ENCODE data around the gene RERE.
A peak's percentile ranks its signal among the peaks of the same experiment; 100 is the strongest.
"Not testable (repeated sequence)": the region's sequence is repeated elsewhere in the genome, so short reads cannot be mapped to it uniquely, and the experiment has no call there.

The RERE gene

GRCh38 chr1:8845104-8846097 lies 28.0 kb upstream of the RERE start:
- DNase-seq = no peak
- in situ Hi-C loops (cut with MboI; ENCODE audit: low pct_unique_long_range_greater_than_20kb, low sequenced_read_pairs) = no loop called here

GRCh38 chr1:8844501-8845006 lies 27.1 kb upstream of the RERE start:
- DNase-seq = no peak
- in situ Hi-C loops (cut with MboI; ENCODE audit: low pct_unique_long_range_greater_than_20kb, low sequenced_read_pairs) = no loop called here

DNA sequence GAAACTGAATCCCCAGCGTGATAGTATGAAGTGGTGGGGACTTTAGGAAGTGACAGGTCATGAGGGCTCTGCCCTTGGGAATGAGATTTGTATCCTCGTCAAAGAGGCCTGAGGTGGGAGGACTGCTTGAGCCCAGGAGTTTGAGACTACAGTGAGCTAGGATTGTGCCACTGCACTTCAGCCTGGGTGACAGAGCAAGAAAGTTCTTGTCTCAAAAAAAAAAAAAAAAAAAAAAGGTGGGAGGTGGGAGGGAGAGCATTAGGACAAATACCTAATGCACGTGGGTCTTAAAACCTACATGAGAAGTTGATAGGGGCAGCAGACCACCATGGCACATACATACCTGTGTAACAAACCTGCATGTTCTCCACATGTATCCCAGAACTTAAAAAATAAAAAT lies 24.0 kb upstream of the RERE start:
- DNase-seq = no peak
- in situ Hi-C loops (cut with MboI; ENCODE audit: low pct_unique_long_range_greater_than_20kb, low sequenced_read_pairs) = no loop called here

DNA sequence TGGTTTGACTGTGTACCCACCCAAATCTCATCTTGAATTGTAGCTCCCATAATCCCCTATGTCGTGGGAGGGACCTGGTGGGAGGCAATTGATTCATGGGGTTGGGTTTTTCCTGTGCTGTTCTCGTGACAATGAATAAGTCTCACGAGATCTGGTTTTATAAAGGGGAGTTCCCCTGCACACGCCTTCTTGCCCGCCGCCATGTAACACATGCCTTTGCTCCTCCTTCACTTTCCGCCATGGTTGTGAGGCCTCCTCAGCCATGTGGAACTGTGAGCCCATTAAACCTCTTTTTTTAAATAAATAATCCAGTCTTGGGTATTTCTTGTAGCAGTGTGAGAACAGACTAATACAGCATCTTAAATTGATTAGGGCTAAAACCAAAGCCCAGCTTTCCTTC lies 22.6 kb upstream of the RERE start:
- DNase-seq = no peak
- in situ Hi-C loops (cut with MboI; ENCODE audit: low pct_unique_long_range_greater_than_20kb, low sequenced_read_pairs) = no loop called here

DNA sequence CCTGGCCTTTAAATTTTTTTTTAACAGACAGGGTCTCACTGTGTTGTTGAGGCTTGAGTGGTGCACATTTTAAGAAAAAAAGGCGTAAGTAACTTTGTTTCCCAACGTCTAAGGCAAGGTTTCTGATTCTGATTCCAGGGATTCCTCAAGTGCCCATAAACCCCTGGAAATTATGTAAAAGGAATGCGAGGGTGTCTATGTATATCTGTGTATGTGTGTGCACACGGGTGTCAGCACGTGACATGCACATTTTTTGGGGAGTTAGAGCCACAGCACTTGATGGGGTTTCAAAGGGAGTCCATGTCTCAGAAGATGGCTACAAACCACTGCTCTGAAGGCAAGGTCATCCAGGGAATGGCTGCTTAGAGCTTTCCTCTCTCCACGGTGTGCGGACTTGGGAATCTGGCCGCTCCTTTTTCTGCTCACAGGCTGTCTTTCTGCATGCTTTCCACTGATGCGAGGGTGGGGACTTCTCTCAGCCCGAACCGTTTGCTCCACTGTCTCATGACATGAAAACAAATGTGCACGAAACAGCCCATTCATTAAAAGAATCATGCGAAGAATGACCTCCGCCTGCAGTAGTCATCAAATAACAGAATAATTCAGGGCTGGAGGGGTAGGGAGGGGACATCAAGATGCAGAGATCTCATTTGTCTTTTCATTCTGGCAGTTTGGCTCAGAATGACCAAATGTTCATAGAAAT lies 18.7 kb upstream of the RERE start:
- in situ Hi-C loops (cut with MboI; ENCODE audit: low pct_unique_long_range_greater_than_20kb, low sequenced_read_pairs) = no loop called here
- no peak for DNase-seq

GRCh38 chr1:8831340-8831739 lies 13.9 kb upstream of the RERE start:
- peak; percentile 26 for DNase-seq
- in situ Hi-C loops (cut with MboI; ENCODE audit: low pct_unique_long_range_greater_than_20kb, low sequenced_read_pairs) = no loop called here

- DNase-seq; in situ Hi-C loops (cut with MboI; ENCODE audit: low pct_unique_long_range_greater_than_20kb, low sequenced_read_pairs): not testable (repeated sequence)
Measured at GRCh38 chr1:8830732-8831131, 13.3 kb upstream of the RERE start.

GRCh38 chr1:8825985-8826481 lies 8.6 kb upstream of the RERE start:
- in situ Hi-C loops (cut with MboI; ENCODE audit: low pct_unique_long_range_greater_than_20kb, low sequenced_read_pairs) = no loop called here
- no peak for DNase-seq

DNA sequence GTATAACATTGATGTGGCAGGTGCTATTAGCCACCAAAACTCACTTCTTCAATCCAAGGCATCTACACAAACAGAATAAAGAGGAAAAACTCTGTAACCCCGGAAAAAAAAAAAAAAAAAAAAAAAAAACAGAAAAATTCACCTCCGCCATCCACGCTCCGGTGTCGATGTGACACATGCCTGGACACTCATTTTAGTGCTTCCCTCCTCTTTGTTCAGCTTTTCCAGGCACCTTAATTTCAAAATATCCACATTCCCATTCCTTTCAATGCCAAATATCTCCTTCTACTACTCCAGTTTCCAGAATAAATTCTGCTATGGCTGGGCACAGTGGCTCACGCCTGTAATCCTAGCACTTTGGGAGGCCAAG lies 5.8 kb upstream of the RERE start:
- in situ Hi-C loops (cut with MboI; ENCODE audit: low pct_unique_long_range_greater_than_20kb, low sequenced_read_pairs) = no loop called here
- no peak for DNase-seq

DNA sequence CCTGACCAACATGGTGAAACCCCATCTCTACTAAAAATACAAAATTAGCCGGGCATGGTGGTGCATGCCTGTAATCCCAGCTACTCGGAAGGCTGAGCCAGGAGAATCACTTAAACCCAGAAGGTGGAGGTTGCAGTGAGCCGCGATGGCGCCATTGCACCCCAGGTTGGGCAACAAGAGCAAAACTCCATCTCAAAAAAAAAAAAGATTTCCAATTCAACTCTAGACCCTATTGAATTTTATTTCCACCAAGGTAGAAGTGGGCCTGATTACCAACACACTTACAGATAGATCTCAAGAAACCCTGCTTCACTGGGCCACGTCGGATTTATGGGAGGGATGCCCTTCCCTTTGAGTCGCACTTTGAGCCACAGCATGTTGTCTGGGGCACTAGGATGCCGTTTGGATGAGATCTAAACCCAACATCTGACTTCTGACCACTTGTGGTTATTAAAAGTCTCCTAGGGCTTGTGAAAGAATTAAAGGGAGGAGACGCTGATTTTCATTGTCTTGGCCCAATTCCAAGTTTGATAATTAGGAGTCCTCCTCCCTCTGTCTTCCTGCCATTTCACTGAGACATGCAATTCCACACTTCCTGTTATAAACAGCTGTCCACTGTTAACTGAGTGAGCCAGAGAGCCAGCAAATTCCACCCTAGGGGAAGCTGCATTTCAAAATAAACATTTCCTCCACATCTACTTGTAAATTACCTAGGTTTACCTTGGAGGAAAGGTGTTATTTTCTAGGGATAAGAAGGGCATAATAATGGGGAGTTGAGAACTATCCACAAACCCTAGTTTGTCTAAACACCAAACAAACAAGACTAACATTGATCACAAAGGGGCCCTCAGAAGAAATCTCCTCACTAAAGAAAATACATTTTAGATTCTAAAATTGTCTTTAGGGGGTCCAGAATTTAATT lies 5.2 kb upstream of the RERE start:
- DNase-seq = peak; percentile 69
- in situ Hi-C loops (cut with MboI; ENCODE audit: low pct_unique_long_range_greater_than_20kb, low sequenced_read_pairs) = no loop called here

DNA sequence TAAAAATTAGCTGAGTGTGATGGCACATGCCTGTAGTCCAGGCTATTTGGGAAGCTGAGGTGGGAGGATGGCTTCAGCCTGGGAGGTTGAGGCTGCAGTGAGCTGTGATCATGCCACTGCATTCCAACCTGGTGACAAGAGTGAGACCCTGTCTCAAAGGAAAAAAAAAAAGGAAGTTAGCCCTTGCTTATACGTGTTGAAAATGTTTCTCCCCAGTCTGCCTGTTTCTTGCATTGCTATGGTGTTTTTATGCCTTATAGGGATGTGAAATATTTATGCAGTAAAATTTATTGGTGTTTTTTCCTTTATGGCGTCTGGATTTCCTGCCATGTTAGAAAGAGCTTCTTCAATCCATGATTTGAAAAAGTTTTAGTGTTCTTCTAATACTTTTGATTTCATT lies 3.6 kb upstream of the RERE start:
- in situ Hi-C loops (cut with MboI; ENCODE audit: low pct_unique_long_range_greater_than_20kb, low sequenced_read_pairs) = no loop called here
- DNase-seq = peak; percentile 52

GRCh38 chr1:8818789-8819188 lies 1.3 kb upstream of the RERE start:
- in situ Hi-C loops (cut with MboI; ENCODE audit: low pct_unique_long_range_greater_than_20kb, low sequenced_read_pairs); DNase-seq: not testable (repeated sequence)

DNA sequence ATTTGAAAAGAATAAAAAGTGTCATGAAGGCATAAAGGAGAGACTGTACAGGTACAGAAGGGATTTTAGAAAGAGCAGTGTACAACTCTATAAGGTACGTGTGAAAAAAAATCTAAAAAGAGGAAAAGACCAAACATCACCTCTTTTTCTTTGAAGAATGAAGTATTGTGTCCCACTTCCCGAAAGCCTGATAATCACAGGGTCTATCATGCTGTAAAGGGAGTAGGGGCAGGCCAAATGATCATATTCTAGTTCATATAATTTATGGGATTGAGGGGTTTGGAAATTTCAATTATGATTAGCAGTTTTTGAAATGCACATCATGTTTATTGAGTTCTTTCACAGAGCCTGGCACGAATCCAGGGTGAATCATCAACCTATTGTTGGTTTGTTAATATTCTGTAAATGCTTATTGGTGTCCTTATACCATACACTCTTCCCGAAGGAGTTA lies 910 bp upstream of the RERE start:
- in situ Hi-C loops (cut with MboI; ENCODE audit: low pct_unique_long_range_greater_than_20kb, low sequenced_read_pairs) = no loop called here
- peak; percentile 23 for DNase-seq

DNA sequence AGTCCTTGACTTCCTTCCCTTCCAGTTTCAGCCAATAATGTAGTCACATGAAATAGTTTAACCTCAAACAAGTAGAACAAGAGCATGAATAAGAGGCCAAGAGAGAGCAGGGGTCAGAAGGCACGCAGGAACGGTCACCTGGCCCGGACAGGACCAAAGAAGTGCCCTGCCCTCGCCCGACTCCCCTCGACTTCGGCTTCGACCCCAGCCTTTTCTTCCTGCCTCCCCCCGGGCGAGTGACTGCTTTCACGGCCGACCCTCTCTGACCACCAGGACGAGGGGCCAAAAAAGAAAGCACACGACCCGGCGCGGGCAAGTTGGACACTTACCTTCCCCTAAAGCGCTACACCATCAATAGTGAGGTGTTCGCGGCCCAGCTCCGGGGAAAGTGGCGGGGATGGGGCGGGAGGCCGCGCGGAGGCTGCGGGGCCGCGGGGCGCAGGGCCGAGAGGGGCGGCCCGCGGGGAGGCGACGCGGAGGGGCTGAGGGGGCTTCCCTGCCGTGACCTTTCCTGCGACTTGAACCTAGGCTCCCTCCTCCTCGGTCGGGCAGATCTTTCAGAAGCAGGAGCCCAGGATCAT lies 519 bp downstream of the RERE start:
- in situ Hi-C loops (cut with MboI; ENCODE audit: low pct_unique_long_range_greater_than_20kb, low sequenced_read_pairs) = no loop called here
- peak; percentile 23 for DNase-seq

GRCh38 chr1:8816264-8816663 lies 1.2 kb downstream of the RERE start:
- DNase-seq = peak; percentile 23
- in situ Hi-C loops (cut with MboI; ENCODE audit: low pct_unique_long_range_greater_than_20kb, low sequenced_read_pairs) = no loop called here

DNA sequence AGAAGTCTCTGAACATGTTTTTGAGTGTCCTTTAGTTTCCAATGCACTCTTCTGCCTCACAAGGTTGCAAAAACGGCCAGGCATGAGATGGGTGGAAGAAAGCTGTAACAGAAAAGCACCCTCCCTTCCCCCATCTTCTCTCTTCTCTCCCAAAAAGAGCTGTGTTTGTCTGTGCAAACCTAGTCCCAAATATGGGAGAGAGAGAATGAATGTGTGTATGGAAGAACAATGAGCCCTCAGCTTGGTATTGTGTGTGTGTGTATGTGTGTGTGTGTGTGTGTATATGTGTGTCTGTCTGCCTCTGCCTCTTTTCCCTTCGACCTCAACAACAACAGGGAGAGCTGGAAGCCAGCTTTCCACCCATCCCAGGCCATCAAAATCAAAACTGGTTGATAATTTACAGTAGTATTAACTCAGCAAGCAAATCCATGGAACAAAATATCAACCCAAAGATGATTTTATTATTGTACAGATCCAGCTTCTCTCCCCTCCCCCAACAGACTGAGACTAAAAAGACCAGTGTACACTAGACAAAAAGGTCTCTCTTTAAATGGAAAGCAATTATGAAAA lies 1.8 kb downstream of the RERE start:
- in situ Hi-C loops (cut with MboI; ENCODE audit: low pct_unique_long_range_greater_than_20kb, low sequenced_read_pairs) = no loop called here
- DNase-seq = peak; percentile 51

GRCh38 chr1:8814865-8815264 lies 2.6 kb downstream of the RERE start:
- DNase-seq = no peak
- in situ Hi-C loops (cut with MboI; ENCODE audit: low pct_unique_long_range_greater_than_20kb, low sequenced_read_pairs) = no loop called here

- in situ Hi-C loops (cut with MboI; ENCODE audit: low pct_unique_long_range_greater_than_20kb, low sequenced_read_pairs) = no loop called here
- DNase-seq = no peak
Measured at GRCh38 chr1:8813991-8814390, 3.4 kb downstream of the RERE start.

Data from KBM-7 (cell line).